ENCODE results near the gene MTHFS.

MTHFS gene

GRCh38 chr15:79820820-79821219, 76.0 kb downstream of the MTHFS start:
- Histone ChIP-seq H3K4me2 (no peak overlapping the region), H3K36me3 (ENCODE audit: insufficient read depth) (no peaks in the 10 kb centered on the region), H3K9ac (no peak overlapping the region), H2AFZ (ENCODE audit: low read depth) (no peak overlapping the region), H3K27ac (no peak overlapping the region), H3K79me2 (ENCODE audit: insufficient read depth, low read depth) (no peaks in the 10 kb centered on the region), H3K27me3 (ENCODE audit: insufficient read depth, low read depth) (no peaks in the 10 kb centered on the region), H3K4me3 (IDR thresholded peaks at IDR 0.05; ENCODE audit: insufficient read depth, low read depth, low read length) (no peak overlapping the region), H3K4me1 (ENCODE audit: low read depth, poor library complexity, severe bottlenecking) (no peaks in the 10 kb centered on the region), H4K20me1 (ENCODE audit: insufficient read depth) (no peaks in the 10 kb centered on the region)
- TF ChIP-seq, protein P1, sequence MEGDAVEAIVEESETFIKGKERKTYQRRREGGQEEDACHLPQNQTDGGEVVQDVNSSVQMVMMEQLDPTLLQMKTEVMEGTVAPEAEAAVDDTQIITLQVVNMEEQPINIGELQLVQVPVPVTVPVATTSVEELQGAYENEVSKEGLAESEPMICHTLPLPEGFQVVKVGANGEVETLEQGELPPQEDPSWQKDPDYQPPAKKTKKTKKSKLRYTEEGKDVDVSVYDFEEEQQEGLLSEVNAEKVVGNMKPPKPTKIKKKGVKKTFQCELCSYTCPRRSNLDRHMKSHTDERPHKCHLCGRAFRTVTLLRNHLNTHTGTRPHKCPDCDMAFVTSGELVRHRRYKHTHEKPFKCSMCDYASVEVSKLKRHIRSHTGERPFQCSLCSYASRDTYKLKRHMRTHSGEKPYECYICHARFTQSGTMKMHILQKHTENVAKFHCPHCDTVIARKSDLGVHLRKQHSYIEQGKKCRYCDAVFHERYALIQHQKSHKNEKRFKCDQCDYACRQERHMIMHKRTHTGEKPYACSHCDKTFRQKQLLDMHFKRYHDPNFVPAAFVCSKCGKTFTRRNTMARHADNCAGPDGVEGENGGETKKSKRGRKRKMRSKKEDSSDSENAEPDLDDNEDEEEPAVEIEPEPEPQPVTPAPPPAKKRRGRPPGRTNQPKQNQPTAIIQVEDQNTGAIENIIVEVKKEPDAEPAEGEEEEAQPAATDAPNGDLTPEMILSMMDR (conservative IDR thresholded peaks at IDR 0.05; ENCODE audit: low read depth, low read length) = no peak

DNA sequence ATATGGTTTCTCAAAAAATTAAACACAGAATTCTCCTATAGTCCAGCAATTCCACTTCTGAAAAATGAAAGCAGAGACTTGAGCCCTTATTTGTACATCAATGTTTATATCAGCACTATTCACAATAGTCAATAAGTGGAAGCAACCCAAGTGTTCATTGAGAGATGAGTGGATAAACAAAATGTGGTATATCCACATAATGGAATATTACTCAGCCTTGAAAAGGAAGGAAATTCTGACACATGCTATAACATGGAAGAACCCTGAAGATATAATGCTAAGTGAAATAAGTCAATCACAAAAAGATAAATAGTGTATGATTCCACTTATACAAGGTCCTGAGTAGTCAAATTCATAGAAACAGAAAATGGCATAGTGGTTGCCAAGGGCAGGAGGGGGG, 76.6 kb downstream of the MTHFS start:
- Histone ChIP-seq H2AFZ (ENCODE audit: low read depth) (no peak overlapping the region), H3K27ac (no peak overlapping the region), H3K4me3 (IDR thresholded peaks at IDR 0.05; ENCODE audit: insufficient read depth, low read depth, low read length) (no peak overlapping the region), H3K9ac (no peak overlapping the region), H4K20me1 (ENCODE audit: insufficient read depth) (no peaks in the 10 kb centered on the region), H3K4me1 (ENCODE audit: low read depth, poor library complexity, severe bottlenecking) (no peaks in the 10 kb centered on the region), H3K27me3 (ENCODE audit: insufficient read depth, low read depth) (no peaks in the 10 kb centered on the region), H3K36me3 (ENCODE audit: insufficient read depth) (no peaks in the 10 kb centered on the region), H3K4me2 (no peak overlapping the region), H3K79me2 (ENCODE audit: insufficient read depth, low read depth) (no peaks in the 10 kb centered on the region)
- TF ChIP-seq, protein P1 (conservative IDR thresholded peaks at IDR 0.05; ENCODE audit: low read depth, low read length) = no peak

DNA sequence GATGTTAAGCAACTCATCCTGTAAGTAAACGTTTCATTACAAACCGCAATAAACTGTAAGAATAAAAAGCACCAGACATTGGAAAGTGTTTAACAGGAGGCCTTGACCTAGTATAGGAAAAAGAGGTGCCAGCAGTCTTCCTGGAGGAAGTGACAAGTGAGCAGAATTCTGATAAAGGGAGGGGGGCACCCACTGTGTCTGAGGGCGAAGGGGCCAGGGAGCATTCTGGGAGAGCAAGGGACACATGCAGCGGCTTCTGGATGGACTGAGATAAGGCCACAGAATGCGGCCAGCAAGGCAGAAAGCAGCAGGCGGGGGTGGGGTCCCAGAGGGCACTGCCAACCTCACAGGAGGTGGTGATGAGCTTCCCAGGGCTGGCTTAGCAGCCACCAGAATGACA, 80.2 kb downstream of the MTHFS start:
- no peaks in the 10 kb centered on the region for H3K4me1 ChIP-seq (ENCODE audit: low read depth, poor library complexity, severe bottlenecking)
- H3K27ac ChIP-seq = no peak overlapping the region
- no peaks in the 10 kb centered on the region for H3K36me3 ChIP-seq (ENCODE audit: insufficient read depth)
- no peak overlapping the region for H3K4me3 ChIP-seq (IDR thresholded peaks at IDR 0.05; ENCODE audit: insufficient read depth, low read depth, low read length)
- H3K79me2 ChIP-seq (ENCODE audit: insufficient read depth, low read depth) = no peaks in the 10 kb centered on the region
- TF ChIP-seq, protein P1 (conservative IDR thresholded peaks at IDR 0.05; ENCODE audit: low read depth, low read length) = no peak
- H4K20me1 ChIP-seq (ENCODE audit: insufficient read depth) = no peaks in the 10 kb centered on the region
- H3K27me3 ChIP-seq (ENCODE audit: insufficient read depth, low read depth) = no peaks in the 10 kb centered on the region
- H2AFZ ChIP-seq (ENCODE audit: low read depth) = no peak overlapping the region
- H3K4me2 ChIP-seq = no peak overlapping the region
- no peak overlapping the region for H3K9ac ChIP-seq

DNA sequence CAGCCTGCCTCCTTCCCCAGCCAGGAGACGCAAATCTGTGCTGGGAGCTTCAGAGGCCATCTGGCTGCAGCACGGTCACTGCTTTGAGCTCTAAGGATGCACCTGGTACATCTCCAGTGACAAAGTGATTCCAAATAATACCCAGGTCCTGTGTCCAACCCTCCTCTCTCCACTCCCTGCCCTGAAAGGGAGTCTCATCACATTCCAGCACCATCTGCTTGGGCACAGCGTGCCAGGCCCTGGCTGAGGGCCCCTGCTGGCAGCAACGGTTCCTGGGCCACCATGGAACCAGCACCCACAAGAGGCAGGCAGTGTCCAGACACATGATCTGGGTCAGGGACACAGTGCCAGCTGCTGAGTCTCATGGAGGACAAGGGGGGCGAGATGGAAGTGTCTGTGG, 81.3 kb downstream of the MTHFS start:
- Histone ChIP-seq H3K27me3 (ENCODE audit: insufficient read depth, low read depth) (no peaks in the 10 kb centered on the region), H3K9ac (no peak overlapping the region), H3K27ac (no peak overlapping the region), H4K20me1 (ENCODE audit: insufficient read depth) (no peaks in the 10 kb centered on the region), H2AFZ (ENCODE audit: low read depth) (no peak overlapping the region), H3K4me2 (no peak overlapping the region), H3K4me1 (ENCODE audit: low read depth, poor library complexity, severe bottlenecking) (no peaks in the 10 kb centered on the region), H3K79me2 (ENCODE audit: insufficient read depth, low read depth) (no peaks in the 10 kb centered on the region), H3K4me3 (IDR thresholded peaks at IDR 0.05; ENCODE audit: insufficient read depth, low read depth, low read length) (no peak overlapping the region), H3K36me3 (ENCODE audit: insufficient read depth) (no peaks in the 10 kb centered on the region)
- TF ChIP-seq, protein P1 (conservative IDR thresholded peaks at IDR 0.05; ENCODE audit: low read depth, low read length) = no peak
